GM18909 (cell line): ENCODE measurements around the gene RIPOR3.
"Not testable (repeated sequence)": the region's sequence is repeated elsewhere in the genome, so short reads cannot be mapped to it uniquely, and the experiment has no call there.

Experiments
- ATAC-seq: cut with Tn5 transposase; IDR thresholded peaks from one replicate; pipeline ENCODE4 v1.9.1; 2021; ENCODE audit warnings: mild to moderate bottlenecking; ENCODE audit not compliant: unreplicated experiment, poor library complexity

Gene RIPOR3

GRCh38 chr20:50724851-50725723 lies 33.7 kb upstream of the RIPOR3 start:
- no peak for ATAC-seq

- ATAC-seq, result no peak
Measured at GRCh38 chr20:50724112-50724725, 32.9 kb upstream of the RIPOR3 start.

- no peak for ATAC-seq
Measured at GRCh38 chr20:50723672-50724071, 32.3 kb upstream of the RIPOR3 start.

DNA sequence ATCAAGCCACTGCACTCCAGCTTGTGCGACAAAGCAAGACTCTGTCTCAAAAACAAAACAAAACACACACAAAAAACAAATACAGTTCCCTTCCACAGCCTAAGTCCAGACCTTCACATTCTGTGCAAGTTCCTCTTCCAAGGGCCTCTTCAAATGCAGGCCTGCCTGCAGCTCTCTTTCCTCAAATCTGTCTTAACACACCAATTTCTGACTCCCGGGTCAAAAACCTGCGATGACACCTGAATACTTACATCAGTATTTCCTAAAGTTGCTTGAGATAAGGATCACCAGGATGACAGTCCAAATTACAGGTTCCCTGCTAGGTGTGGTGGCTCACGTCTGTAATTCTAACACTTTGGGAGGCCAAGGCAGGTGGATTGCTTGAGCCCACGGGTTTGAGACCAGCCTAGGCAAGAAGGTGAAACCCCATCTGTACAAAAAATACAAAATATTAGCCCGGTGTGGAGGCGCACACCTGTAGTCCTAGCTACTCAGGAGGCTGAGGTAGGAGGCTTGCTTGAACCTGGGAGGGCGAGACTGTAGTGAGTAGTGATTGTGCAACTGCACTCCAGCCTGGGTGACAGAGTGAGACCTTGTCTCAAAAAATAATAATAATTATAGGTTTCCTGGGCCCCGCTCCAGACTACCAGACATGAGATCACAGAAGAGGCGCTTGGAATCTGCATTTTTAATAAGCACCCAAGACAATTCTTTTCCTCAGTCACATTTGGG lies 31.2 kb upstream of the RIPOR3 start:
- ATAC-seq, result no peak

DNA sequence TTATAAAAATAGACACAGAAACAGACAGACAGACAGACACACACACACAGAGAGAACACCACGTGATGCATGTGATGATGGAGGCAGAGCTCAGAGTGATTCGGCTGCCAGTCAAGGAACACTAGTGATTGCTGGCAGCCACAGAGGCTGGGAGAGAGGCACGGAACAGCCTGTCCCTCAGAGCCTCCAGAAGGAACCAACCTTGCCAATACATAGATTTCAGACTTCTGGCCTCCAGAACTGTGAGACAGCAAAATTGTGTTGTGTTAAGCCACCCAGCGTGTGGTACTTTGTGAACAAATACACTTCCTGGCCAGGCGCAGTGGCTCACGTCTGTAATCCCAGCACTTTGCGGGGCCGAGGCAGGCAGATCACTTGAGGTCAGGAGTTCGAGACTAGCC lies 30.5 kb upstream of the RIPOR3 start:
- ATAC-seq, result no peak

DNA sequence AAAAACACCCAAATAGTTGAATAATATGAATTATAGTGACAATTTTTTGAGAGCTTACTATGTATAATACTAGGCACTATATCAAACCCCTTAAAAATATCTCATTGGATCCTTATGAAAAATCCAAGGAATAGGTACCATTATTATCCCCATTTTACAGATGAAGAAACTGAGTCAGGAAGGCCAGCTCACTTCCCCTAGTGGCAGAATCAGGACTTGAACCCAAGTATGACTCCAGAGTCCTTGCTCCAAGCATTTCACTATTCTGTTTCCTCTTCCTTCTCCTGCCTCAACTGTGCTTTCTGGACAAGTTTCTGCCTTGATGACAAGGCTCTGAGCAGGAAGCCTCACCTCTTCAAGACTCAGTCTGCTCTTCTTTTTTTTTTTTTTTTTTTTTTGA lies 29.2 kb upstream of the RIPOR3 start:
- no peak for ATAC-seq

GRCh38 chr20:50720026-50720425 lies 28.7 kb upstream of the RIPOR3 start:
- ATAC-seq, result no peak

GRCh38 chr20:50719328-50719727 lies 28.0 kb upstream of the RIPOR3 start:
- ATAC-seq, result no peak

DNA sequence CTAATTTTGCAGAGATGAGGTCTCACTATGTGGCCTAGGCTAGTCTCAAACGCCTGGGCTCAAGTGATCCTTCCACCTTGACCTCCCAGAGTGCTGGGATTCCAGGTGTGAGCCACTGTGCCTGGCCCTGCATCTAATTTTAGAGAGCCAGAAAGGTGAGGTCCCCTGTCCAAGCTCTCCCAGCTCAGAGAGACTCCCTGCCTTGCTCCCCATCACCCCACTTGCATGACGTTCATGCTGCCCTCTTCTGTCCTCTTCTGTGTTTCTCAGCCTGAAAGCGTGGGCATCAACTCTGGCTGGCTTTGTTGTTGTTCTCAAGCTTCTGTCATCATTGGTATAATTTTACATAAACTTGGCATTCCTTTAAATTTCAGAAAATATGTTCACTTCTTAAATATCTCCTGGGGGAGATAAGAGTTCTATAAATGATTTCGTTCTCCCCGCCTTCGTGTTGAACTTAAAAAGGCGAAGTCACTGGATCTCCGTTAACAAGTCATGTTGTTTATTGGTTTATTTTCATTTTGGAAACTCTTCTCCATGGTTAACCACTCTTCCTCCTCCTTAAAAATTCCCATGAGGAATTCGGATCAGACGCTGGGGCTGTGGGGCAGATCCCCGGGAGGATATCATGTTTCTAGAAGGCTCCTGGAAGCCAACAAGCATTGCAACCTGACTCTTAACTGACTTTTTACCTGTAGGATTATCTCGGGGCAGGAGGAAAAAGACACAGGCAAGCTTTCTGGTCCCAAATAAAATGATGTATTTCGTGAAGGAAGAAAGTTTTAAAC lies 26.8 kb upstream of the RIPOR3 start:
- no peak for ATAC-seq

- no peak for ATAC-seq
Measured at GRCh38 chr20:50717312-50717711, 26.0 kb upstream of the RIPOR3 start.

- ATAC-seq, result no peak
Measured at GRCh38 chr20:50716518-50716917, 25.2 kb upstream of the RIPOR3 start.

DNA sequence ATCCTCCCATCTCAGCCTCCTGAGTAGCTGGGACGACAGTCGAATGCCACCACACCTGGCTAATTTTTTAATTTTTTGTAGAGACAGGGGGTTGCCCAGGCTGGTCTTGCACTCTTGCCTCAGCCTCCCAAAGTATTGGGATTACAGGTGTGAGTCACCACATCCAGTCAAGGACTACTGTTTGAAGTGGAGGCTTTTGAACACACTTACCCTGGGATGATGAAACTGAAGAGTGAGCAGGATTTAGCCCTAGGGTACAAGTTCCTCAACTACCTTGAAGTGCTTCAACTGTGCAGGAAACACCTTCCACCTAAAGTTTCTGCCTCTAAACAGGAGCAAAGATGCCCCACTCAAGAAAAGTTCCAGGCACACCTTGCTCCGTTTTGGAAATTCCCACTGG lies 24.4 kb upstream of the RIPOR3 start:
- ATAC-seq, result no peak

GRCh38 chr20:50714426-50714825 lies 23.1 kb upstream of the RIPOR3 start:
- ATAC-seq, result not testable (repeated sequence)

GRCh38 chr20:50713657-50714101 lies 22.3 kb upstream of the RIPOR3 start:
- no peak for ATAC-seq

- no peak for ATAC-seq
Measured at GRCh38 chr20:50712771-50713656, 21.7 kb upstream of the RIPOR3 start.

- no peak for ATAC-seq
Measured at GRCh38 chr20:50711113-50711825, 19.9 kb upstream of the RIPOR3 start.

GRCh38 chr20:50710492-50711063 lies 19.2 kb upstream of the RIPOR3 start:
- no peak for ATAC-seq

DNA sequence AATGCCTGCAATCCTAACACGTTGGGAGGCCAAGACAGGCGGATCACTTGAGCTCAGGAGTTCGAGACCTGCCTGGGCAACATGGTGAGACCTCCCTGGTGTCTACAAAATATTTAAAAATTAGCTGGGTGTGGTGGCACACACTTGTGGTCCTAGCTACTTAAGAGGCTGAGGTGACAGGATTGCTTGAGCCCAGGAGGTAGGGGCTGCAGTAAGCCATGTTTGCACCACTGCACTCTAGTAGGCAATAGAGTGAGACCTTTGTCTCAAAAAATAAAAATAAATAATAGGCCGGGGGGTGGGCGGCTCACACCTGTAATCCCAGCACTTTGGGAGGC lies 18.3 kb upstream of the RIPOR3 start:
- no peak for ATAC-seq
